ENCODE measurements around the gene LAMA2. TPM values are rescaled to one million over a fixed set of nuclear protein-coding genes. Genes with fewer than 3 reads are reported as not detected.

Gene LAMA2
- total RNA-seq, 4 donors from 2014 or later = 15.1 to 27.3 (median 25.0) TPM

- 66% methylated on average over 2 of the region's 2 CpGs for WGBS
Measured at GRCh38 chr6:129488313-129488712, 605.4 kb downstream of the LAMA2 start.

GRCh38 chr6:129489215-129489765 lies 606.4 kb downstream of the LAMA2 start:
- Histone ChIP-seq H3K27me3 (no peaks in the 10 kb centered on the region), H3K9me3 (no peaks in the 10 kb centered on the region), H3K36me3 (no peaks in the 10 kb centered on the region), H3K27ac (peak overlapping the region; percentile 9), H3K4me3 (no peak overlapping the region), H3K4me1 (peaks cover 27% of the 10 kb centered on the region)
- 98% methylated on average over 2 of the region's 2 CpGs for WGBS
- DNase-seq (ENCODE audit: low spot score in 2 of 2) = no peak
- TF ChIP-seq CTCF (IDR thresholded peaks at IDR 0.05) (no peak), POLR2AphosphoS5 (IDR thresholded peaks at IDR 0.05) (no peak), POLR2A (IDR thresholded peaks at IDR 0.05) (no peak), EP300 (IDR thresholded peaks at IDR 0.05) (no peak)

More at GRCh38 chr6:129488313-129488712, 605.4 kb downstream of the LAMA2 start:
- H3K36me3 ChIP-seq = no peaks in the 10 kb centered on the region
- no peaks in the 10 kb centered on the region for H3K9me3 ChIP-seq
- H3K27me3 ChIP-seq = no peaks in the 10 kb centered on the region
- no peak for DNase-seq (ENCODE audit: low spot score in 2 of 2)
- H3K4me1 ChIP-seq = peaks cover 27% of the 10 kb centered on the region
- no peak overlapping the region for H3K27ac ChIP-seq
- TF ChIP-seq POLR2A (IDR thresholded peaks at IDR 0.05) = no peak
- TF ChIP-seq CTCF (IDR thresholded peaks at IDR 0.05) = no peak
- no peak for TF ChIP-seq EP300 (IDR thresholded peaks at IDR 0.05)
- no peak for TF ChIP-seq POLR2AphosphoS5 (IDR thresholded peaks at IDR 0.05)
- H3K4me3 ChIP-seq = no peak overlapping the region

- peak overlapping the region; percentile 91 for H3K27ac ChIP-seq
- TF ChIP-seq POLR2A (IDR thresholded peaks at IDR 0.05) (peak in 1 of 2 donors; percentile 56), POLR2AphosphoS5 (IDR thresholded peaks at IDR 0.05) (peak in 2 of 3 donors; percentile 37 to 55), CTCF (IDR thresholded peaks at IDR 0.05) (no peak)
- no peak for DNase-seq (ENCODE audit: low spot score in 2 of 2)
- no peaks in the 10 kb centered on the region for H3K27me3 ChIP-seq
- H3K9me3 ChIP-seq = no peaks in the 10 kb centered on the region
- peak overlapping the region; percentile 30 for H3K4me3 ChIP-seq
- WGBS = 19% methylated on average over 9 of the region's 9 CpGs
- H3K36me3 ChIP-seq = no peaks in the 10 kb centered on the region
- peaks cover 27% of the 10 kb centered on the region for H3K4me1 ChIP-seq
Measured at GRCh38 chr6:129490521-129491255, 607.8 kb downstream of the LAMA2 start.

- Histone ChIP-seq H3K27ac (peak overlapping the region; percentile 91), H3K4me3 (peak overlapping the region; percentile 30), H3K4me1 (peaks cover 27% of the 10 kb centered on the region), H3K36me3 (no peaks in the 10 kb centered on the region), H3K27me3 (no peaks in the 10 kb centered on the region), H3K9me3 (no peaks in the 10 kb centered on the region)
- 87% methylated on average over 6 of the region's 6 CpGs for WGBS
- DNase-seq (ENCODE audit: low spot score in 2 of 2) = no peak
- TF ChIP-seq POLR2AphosphoS5 (IDR thresholded peaks at IDR 0.05) (no peak), EP300 (IDR thresholded peaks at IDR 0.05) (no peak), CTCF (IDR thresholded peaks at IDR 0.05) (no peak), POLR2A (IDR thresholded peaks at IDR 0.05) (no peak)
Measured at GRCh38 chr6:129491436-129491835, 608.5 kb downstream of the LAMA2 start.

GRCh38 chr6:129492260-129492659 lies 609.3 kb downstream of the LAMA2 start:
- 95% methylated on average over 4 of the region's 4 CpGs for WGBS
- no peak for TF ChIP-seq POLR2AphosphoS5 (IDR thresholded peaks at IDR 0.05)
- TF ChIP-seq CTCF (IDR thresholded peaks at IDR 0.05) = no peak
- TF ChIP-seq EP300 (IDR thresholded peaks at IDR 0.05) = no peak
- TF ChIP-seq POLR2A (IDR thresholded peaks at IDR 0.05) = no peak
- Histone ChIP-seq H3K36me3 (no peaks in the 10 kb centered on the region), H3K27ac (no peak overlapping the region), H3K4me3 (no peak overlapping the region), H3K4me1 (peaks cover 28% of the 10 kb centered on the region), H3K27me3 (no peaks in the 10 kb centered on the region), H3K9me3 (no peaks in the 10 kb centered on the region)
- DNase-seq (ENCODE audit: low spot score in 2 of 2) = no peak

All from suprapubic skin (tissue), 4 donors.